ENCODE results near the gene USF2.
A peak's percentile ranks its signal among the peaks of the same experiment; 100 is the strongest.

DNA sequence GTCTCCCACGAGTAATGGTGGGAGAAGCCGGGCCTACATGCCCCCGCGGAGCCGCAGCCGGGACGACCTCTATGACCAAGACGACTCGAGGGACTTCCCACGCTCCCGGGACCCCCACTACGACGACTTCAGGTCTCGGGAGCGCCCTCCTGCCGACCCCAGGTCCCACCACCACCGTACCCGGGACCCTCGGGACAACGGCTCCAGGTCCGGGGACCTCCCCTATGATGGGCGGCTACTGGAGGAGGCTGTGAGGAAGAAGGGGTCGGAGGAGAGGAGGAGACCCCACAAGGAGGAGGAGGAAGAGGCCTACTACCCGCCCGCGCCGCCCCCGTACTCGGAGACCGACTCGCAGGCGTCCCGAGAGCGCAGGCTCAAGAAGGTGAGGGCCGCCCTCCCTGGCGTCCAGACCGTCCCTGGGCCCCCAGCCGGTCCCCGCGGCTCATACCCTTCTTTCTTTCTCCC is 1.4 kb upstream of the USF2 start:
- peak in 1 of 3 donors; percentile 73 for TF ChIP-seq POLR2AphosphoS5 (IDR thresholded peaks at IDR 0.05)
- TF ChIP-seq, protein P1, sequence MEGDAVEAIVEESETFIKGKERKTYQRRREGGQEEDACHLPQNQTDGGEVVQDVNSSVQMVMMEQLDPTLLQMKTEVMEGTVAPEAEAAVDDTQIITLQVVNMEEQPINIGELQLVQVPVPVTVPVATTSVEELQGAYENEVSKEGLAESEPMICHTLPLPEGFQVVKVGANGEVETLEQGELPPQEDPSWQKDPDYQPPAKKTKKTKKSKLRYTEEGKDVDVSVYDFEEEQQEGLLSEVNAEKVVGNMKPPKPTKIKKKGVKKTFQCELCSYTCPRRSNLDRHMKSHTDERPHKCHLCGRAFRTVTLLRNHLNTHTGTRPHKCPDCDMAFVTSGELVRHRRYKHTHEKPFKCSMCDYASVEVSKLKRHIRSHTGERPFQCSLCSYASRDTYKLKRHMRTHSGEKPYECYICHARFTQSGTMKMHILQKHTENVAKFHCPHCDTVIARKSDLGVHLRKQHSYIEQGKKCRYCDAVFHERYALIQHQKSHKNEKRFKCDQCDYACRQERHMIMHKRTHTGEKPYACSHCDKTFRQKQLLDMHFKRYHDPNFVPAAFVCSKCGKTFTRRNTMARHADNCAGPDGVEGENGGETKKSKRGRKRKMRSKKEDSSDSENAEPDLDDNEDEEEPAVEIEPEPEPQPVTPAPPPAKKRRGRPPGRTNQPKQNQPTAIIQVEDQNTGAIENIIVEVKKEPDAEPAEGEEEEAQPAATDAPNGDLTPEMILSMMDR (IDR thresholded peaks at IDR 0.05 in 8 of 11, conservative IDR thresholded peaks at IDR 0.05 in 3 of 11), result no peak
